Endothelial cell of umbilical vein (primary cell): ENCODE data around the gene CCNG2. TPM values are rescaled to one million over a fixed set of nuclear protein-coding genes. Genes with fewer than 3 reads are reported as not detected.

Source experiments
- BruUV-seq: library from RNA; stranded (reverse); fragments of 400-500 nt; replicated peaks from 2 replicates; lab custom pipeline; 2021; lab: Mats Ljungman, UMichigan
- CTCF ChIA-PET: fragments of 300-600, 350-600 bp; sonication (Branson Sonifier 250); formaldehyde crosslinking; loops from one replicate; lab custom pipeline; 2021; ENCODE audit warnings: antibody characterized with exemption, inconsistent platforms; lab: Charles Lee
- POLR2A ChIA-PET: fragments of 300-600, 350-600 bp; sonication (Branson Sonifier 250); formaldehyde crosslinking; loops from one replicate; lab custom pipeline; 2021; ENCODE audit warnings: antibody characterized with exemption, inconsistent platforms; lab: Charles Lee
- DNase-seq: peaks from one replicate; pipeline ENCODE4 v3.0.0-alpha.2; 2011; ENCODE audit warnings: low read depth, low spot score
- FAIRE-seq: peaks from 2 replicates; lab custom pipeline; 2011; peaks lifted over from hg19 to GRCh38; lab: Jason Lieb, UNC
- H2AFZ ChIP-seq: 2 replicates; pipeline ENCODE4 v1.6.0; 2012; ENCODE audit warnings: low read depth, low read length, control low read depth, inconsistent platforms
- H3K27ac ChIP-seq: 2 replicates; pipeline ENCODE4 v1.5.1; 2011; ENCODE audit warnings: low read depth, mild to moderate bottlenecking, control low read depth, low read length, moderate library complexity; ENCODE audit not compliant: insufficient read depth
- H3K27me3 ChIP-seq, 2 experiments: 2 replicates each; pipeline versions ENCODE4 v1.6.0 to v1.6.1; 2011; ENCODE audit warnings: low read length in 2 of 2, mixed read lengths in 1 of 2; ENCODE audit not compliant: control insufficient read depth in 2 of 2, insufficient read depth in 2 of 2
- H3K36me3 ChIP-seq, 2 experiments: 2 replicates in 1 of 2; 3 replicates in 1 of 2; pipeline ENCODE4 v1.5.1; 2011; ENCODE audit warnings: low read length in 2 of 2, mild to moderate bottlenecking in 1 of 2, moderate library complexity in 1 of 2; ENCODE audit not compliant: control insufficient read depth in 2 of 2, insufficient read depth in 2 of 2; ENCODE audit errors: extremely low read depth in 1 of 2
- H3K4me1 ChIP-seq: 3 replicates; pipeline ENCODE4 v1.5.1; 2011; ENCODE audit warnings: mild to moderate bottlenecking, low read length; ENCODE audit not compliant: control insufficient read depth, insufficient read depth; ENCODE audit errors: extremely low read depth
- H3K4me2 ChIP-seq: 2 replicates; pipeline ENCODE4 v1.6.1; 2011; ENCODE audit warnings: low read length, control low read depth, mixed read lengths; ENCODE audit not compliant: insufficient read depth
- H3K4me3 ChIP-seq, 3 experiments: fragments of 200-600 bp in 1 of 3; sonication (generic), shearing (Covaris generic) in 1 of 3; replicated peaks in 1 of 3; 2 replicates each; pipeline ENCODE4 v1.5.1; 2011 to 2016; ENCODE audit warnings: control low read depth in 3 of 3, low read length in 3 of 3, mild to moderate bottlenecking in 2 of 3, inconsistent platforms in 1 of 3, low read depth in 1 of 3, moderate library complexity in 1 of 3; ENCODE audit not compliant: insufficient read depth in 1 of 3
- H3K79me2 ChIP-seq: 2 replicates; pipeline ENCODE4 v1.6.0; 2012; ENCODE audit warnings: low read length, inconsistent platforms; ENCODE audit not compliant: control insufficient read depth, insufficient read depth
- H3K9ac ChIP-seq: replicated peaks from 2 replicates; pipeline ENCODE3; 2011; ENCODE audit warnings: low read length, control low read depth; ENCODE audit not compliant: insufficient read depth; ENCODE audit errors: extremely low read depth
- H3K9me1 ChIP-seq: replicated peaks from 3 replicates; pipeline ENCODE4 v1.6.0; 2011; ENCODE audit warnings: mild to moderate bottlenecking, low read length; ENCODE audit not compliant: control insufficient read depth, insufficient read depth; ENCODE audit errors: extremely low read depth
- H3K9me3 ChIP-seq: replicated peaks from 2 replicates; pipeline ENCODE4 v1.5.1; 2012; ENCODE audit warnings: low read length, inconsistent platforms; ENCODE audit not compliant: control insufficient read depth, insufficient read depth
- H4K20me1 ChIP-seq: replicated peaks from 2 replicates; pipeline ENCODE3; 2011; ENCODE audit warnings: mild to moderate bottlenecking, low read length; ENCODE audit not compliant: control insufficient read depth, insufficient read depth; ENCODE audit errors: extremely low read depth
- EZH2 ChIP-seq: IDR thresholded peaks from 2 replicates; pipeline ENCODE4 v1.6.1; 2012; ENCODE audit warnings: borderline replicate concordance, low read depth, mild to moderate bottlenecking, moderate library complexity, low read length, inconsistent platforms; ENCODE audit not compliant: severe bottlenecking
- FOS ChIP-seq: IDR thresholded peaks from 2 replicates; pipeline ENCODE4 v1.6.1; 2011; ENCODE audit warnings: mild to moderate bottlenecking, low read length, moderate library complexity, borderline replicate concordance; ENCODE audit not compliant: insufficient read depth
- GATA2 ChIP-seq: IDR thresholded peaks from 2 replicates; pipeline ENCODE4 v1.7.0; 2011; ENCODE audit warnings: low read depth, mild to moderate bottlenecking, moderate library complexity, mixed read lengths, low read length; ENCODE audit not compliant: insufficient read length, insufficient read depth
- JUN ChIP-seq: IDR thresholded peaks from 2 replicates; pipeline ENCODE4 v1.6.1; 2011; ENCODE audit warnings: borderline replicate concordance, low read depth; ENCODE audit not compliant: insufficient read length, insufficient read depth
- MAX ChIP-seq: IDR thresholded peaks from 2 replicates; pipeline ENCODE4 v1.6.1; 2011; ENCODE audit not compliant: insufficient read depth, insufficient read length
- MYC ChIP-seq: IDR thresholded peaks from one replicate; pipeline ENCODE4 v1.6.1; 2011; ENCODE audit warnings: mild to moderate bottlenecking, low read depth, low read length
- POLR2A ChIP-seq: IDR thresholded peaks from 2 replicates; pipeline ENCODE4 v1.6.1; 2012; ENCODE audit warnings: low read depth, mild to moderate bottlenecking, control low read depth, low read length
- POLR2AphosphoS5 ChIP-seq: IDR thresholded peaks from 2 replicates; pipeline ENCODE4 v1.6.1; 2012; ENCODE audit warnings: low read depth, mild to moderate bottlenecking, control low read depth, low read length, moderate library complexity; ENCODE audit not compliant: insufficient read depth
- dilution Hi-C: fragments of 300-500 bp; cut with MboI; formaldehyde crosslinking; loops from one replicate; pipeline ENCODE4 v1.15.0; 2019; ENCODE audit warnings: low sequenced_read_pairs; ENCODE audit not compliant: extremely low pct_ligation_motif_present
- intact Hi-C: fragments of 100-400 bp; cut with micrococcal nuclease; formaldehyde crosslinking; loops from one replicate; pipeline ENCODE4 v1.10.0; 2022
- polyA plus RNA-seq, 4 experiments: library from polyadenylated mRNA; depleted of rRNA in 3 of 4; stranded (reverse) in 3 of 4; unstranded in 1 of 4; fragments of >200 nt; gene quantifications; 2 replicates each; pipeline versions ENCODE4 v1.2.1 to v1.2.3, GENCODE V29; 2011 to 2012; ENCODE audit warnings: missing spikeins in 1 of 4
- small RNA-seq: library from RNA; depleted of rRNA; stranded (forward); fragments of <200 nt; gene quantifications from one replicate; pipeline ENCODE3, GENCODE V24; 2012; ENCODE audit warnings: low replicate concordance, low read depth; ENCODE audit not compliant: insufficient read depth, insufficient read length
- total RNA-seq: library from RNA; stranded (reverse); gene quantifications from 2 replicates; pipeline ENCODE4 v1.2.3, GENCODE V29; 2021
- TF ChIP-seq, protein P1 (sequence below), 2 donors: IDR thresholded peaks; 1 replicate in 1 of 2; 2 replicates in 1 of 2; pipeline ENCODE4 v1.5.1; 2011; ENCODE audit warnings: low read length in 2 of 2, mild to moderate bottlenecking in 2 of 2, moderate library complexity in 2 of 2, control low read depth in 1 of 2, inconsistent platforms in 1 of 2, low read depth in 1 of 2; ENCODE audit not compliant: insufficient read depth in 1 of 2; ENCODE audit errors: extremely low read depth in 1 of 2

The CCNG2 gene
- total and polyA plus RNA-seq, 2 donors (not counting 3 experiments of a cell fraction or from before 2014, with no cell fraction given) = 7.9 to 28.3 TPM

DNA sequence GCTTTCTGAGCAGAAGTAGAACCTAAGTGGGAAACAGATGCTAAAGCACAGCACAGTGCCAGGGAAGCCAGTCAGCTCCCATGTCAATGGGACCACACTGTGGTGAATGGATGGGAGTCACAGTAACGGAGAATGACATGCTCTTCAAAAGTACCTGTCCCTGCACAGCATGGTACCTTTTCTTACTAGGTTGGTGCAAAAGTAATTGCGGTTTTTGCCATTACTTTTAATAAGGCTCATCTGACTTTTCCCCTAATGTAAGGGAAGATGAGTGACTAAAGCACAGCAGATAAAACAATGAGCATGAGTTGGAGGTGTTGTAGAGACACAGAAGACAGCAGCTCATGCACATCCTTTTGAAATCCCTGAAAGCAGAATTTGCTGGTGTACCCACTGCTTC, 62.3 kb downstream of the CCNG2 start:
- no peak for TF ChIP-seq POLR2AphosphoS5
- TF ChIP-seq GATA2 = no peak
- TF ChIP-seq MYC = no peak
- no peak for TF ChIP-seq JUN
- no peak for TF ChIP-seq POLR2A
- no peak for TF ChIP-seq EZH2
- no peak for TF ChIP-seq FOS
- TF ChIP-seq, protein P1, sequence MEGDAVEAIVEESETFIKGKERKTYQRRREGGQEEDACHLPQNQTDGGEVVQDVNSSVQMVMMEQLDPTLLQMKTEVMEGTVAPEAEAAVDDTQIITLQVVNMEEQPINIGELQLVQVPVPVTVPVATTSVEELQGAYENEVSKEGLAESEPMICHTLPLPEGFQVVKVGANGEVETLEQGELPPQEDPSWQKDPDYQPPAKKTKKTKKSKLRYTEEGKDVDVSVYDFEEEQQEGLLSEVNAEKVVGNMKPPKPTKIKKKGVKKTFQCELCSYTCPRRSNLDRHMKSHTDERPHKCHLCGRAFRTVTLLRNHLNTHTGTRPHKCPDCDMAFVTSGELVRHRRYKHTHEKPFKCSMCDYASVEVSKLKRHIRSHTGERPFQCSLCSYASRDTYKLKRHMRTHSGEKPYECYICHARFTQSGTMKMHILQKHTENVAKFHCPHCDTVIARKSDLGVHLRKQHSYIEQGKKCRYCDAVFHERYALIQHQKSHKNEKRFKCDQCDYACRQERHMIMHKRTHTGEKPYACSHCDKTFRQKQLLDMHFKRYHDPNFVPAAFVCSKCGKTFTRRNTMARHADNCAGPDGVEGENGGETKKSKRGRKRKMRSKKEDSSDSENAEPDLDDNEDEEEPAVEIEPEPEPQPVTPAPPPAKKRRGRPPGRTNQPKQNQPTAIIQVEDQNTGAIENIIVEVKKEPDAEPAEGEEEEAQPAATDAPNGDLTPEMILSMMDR (IDR thresholded peaks at IDR 0.05; ENCODE audit: extremely low read depth in 1 of 2, insufficient read depth in 1 of 2, low read depth in 1 of 2, low read length in 2 of 2) = no peak
- TF ChIP-seq MAX = no peak
- dilution Hi-C loops = no loop called here
- DNase-seq (no peak), FAIRE-seq (no peak)
- Histone ChIP-seq H3K4me2 (no peak overlapping the region), H3K27me3 (peaks cover 7 to 27% of the 10 kb centered on the region in 2 experiments), H2AFZ (no peak overlapping the region), H3K36me3 (no peaks in the 10 kb centered on the region), H3K4me1 (no peaks in the 10 kb centered on the region), H3K79me2 (no peaks in the 10 kb centered on the region), H3K4me3 (no peak overlapping the region), H3K9ac (no peak overlapping the region), H3K27ac (no peak overlapping the region), H3K9me3 (no peaks in the 10 kb centered on the region), H3K9me1 (no peaks in the 10 kb centered on the region), H4K20me1 (no peaks in the 10 kb centered on the region)
- ChIA-PET CTCF (interaction anchor here (1.4 kb wide), 1 partner anchor 16 kb away, joined by 5 read pairs; no protein-coding TSS in a partner anchor), POLR2A (no interaction called here)
- intact Hi-C loops = no loop called here
- BruUV-seq = no TSS peak

Small RNAs within 50 kb of the gene (small RNA-seq; reads per million reads assigned to genes)
- gene RNU6-1187P = not detected

Other genes starting within 250 kb of the CCNG2 start
- 168 and 202 TPM in 2 replicates for gene SEPTIN11, start 207.5 kb upstream of the CCNG2 start, total RNA-seq
- 55.9 and 69.4 TPM in 2 replicates for gene SEPTIN11, start 207.5 kb upstream of the CCNG2 start, polyA plus RNA-seq
- 212 and 227 TPM in 2 replicates for gene CCNI, start 81.2 kb upstream of the CCNG2 start, total RNA-seq
- 83.6 and 88.6 TPM in 2 replicates for gene CCNI, start 81.2 kb upstream of the CCNG2 start, polyA plus RNA-seq